Cerebellar nuclear complex (tissue), 1 donor: ENCODE data around the gene PKP2.

Experiments used
- DNase-seq, 2 experiments: peaks; one replicate each; lab custom pipeline; 2025; lab: John Stamatoyannopoulos, UW

The PKP2 gene

GRCh38 chr12:32896432-32897280 lies at the start of gene PKP2:
Gene PKP2 (minus strand): TSS chr12:32896777. CDS start chr12:32896731, 46 bp downstream.
- no peak for DNase-seq

GRCh38 chr12:32944195-32944594 lies 47.6 kb upstream of the PKP2 start:
- no peak for DNase-seq

GRCh38 chr12:32939801-32940200 lies 43.2 kb upstream of the PKP2 start:
- no peak for DNase-seq

GRCh38 chr12:32926963-32927362 lies 30.4 kb upstream of the PKP2 start:
- DNase-seq = no peak

GRCh38 chr12:32926356-32926755 lies 29.8 kb upstream of the PKP2 start:
- no peak for DNase-seq

- DNase-seq = no peak
Measured at GRCh38 chr12:32922546-32923297, 26.1 kb upstream of the PKP2 start.

- DNase-seq = no peak
Measured at GRCh38 chr12:32921397-32921796, 24.8 kb upstream of the PKP2 start.

GRCh38 chr12:32920506-32921085 lies 24.0 kb upstream of the PKP2 start:
- DNase-seq = no peak

- DNase-seq = no peak
Measured at GRCh38 chr12:32918890-32919801, 22.6 kb upstream of the PKP2 start.

GRCh38 chr12:32917094-32917611 lies 20.6 kb upstream of the PKP2 start:
- no peak for DNase-seq

GRCh38 chr12:32907898-32908476 lies 11.4 kb upstream of the PKP2 start:
- DNase-seq = no peak

- DNase-seq = no peak
Measured at GRCh38 chr12:32907166-32907565, 10.6 kb upstream of the PKP2 start.

- DNase-seq = no peak
Measured at GRCh38 chr12:32906399-32907165, 10.0 kb upstream of the PKP2 start.

- no peak for DNase-seq
Measured at GRCh38 chr12:32903763-32904162, 7.2 kb upstream of the PKP2 start.

- no peak for DNase-seq
Measured at GRCh38 chr12:32903318-32903717, 6.7 kb upstream of the PKP2 start.

- no peak for DNase-seq
Measured at GRCh38 chr12:32902287-32902997, 5.9 kb upstream of the PKP2 start.

- DNase-seq = no peak
Measured at GRCh38 chr12:32901553-32901952, 5.0 kb upstream of the PKP2 start.

GRCh38 chr12:32897687-32898573 lies 1.4 kb upstream of the PKP2 start:
- no peak for DNase-seq

- no peak for DNase-seq
Measured at GRCh38 chr12:32897281-32897610, 669 bp upstream of the PKP2 start.
